Muscle layer of colon (tissue), 2 donors: Measurements from ENCODE around the gene CYP4V2.

ENCODE experiments used
- H3K27ac ChIP-seq: one replicate; pipeline ENCODE4 v1.7.0; 2013; ENCODE audit warnings: low read depth, mild to moderate bottlenecking, low read length, moderate library complexity
- H3K27me3 ChIP-seq, 2 donors: one replicate each; pipeline ENCODE4 v1.7.0; 2013; ENCODE audit warnings: low read length in 2 of 2, mild to moderate bottlenecking in 2 of 2; ENCODE audit not compliant: insufficient read depth in 2 of 2, control insufficient read depth in 1 of 2
- H3K36me3 ChIP-seq: one replicate; pipeline ENCODE4 v1.7.0; 2013; ENCODE audit warnings: mild to moderate bottlenecking, low read length; ENCODE audit not compliant: insufficient read depth
- H3K4me1 ChIP-seq: one replicate; pipeline ENCODE4 v1.7.0; 2013; ENCODE audit warnings: mild to moderate bottlenecking, low read length; ENCODE audit not compliant: insufficient read depth
- H3K4me3 ChIP-seq, 2 donors: one replicate each; pipeline ENCODE4 v1.7.0; 2013; ENCODE audit warnings: low read length in 2 of 2, low read depth in 1 of 2, mild to moderate bottlenecking in 1 of 2, moderate library complexity in 1 of 2
- H3K9ac ChIP-seq: one replicate; pipeline ENCODE4 v1.7.0; 2013; ENCODE audit warnings: low read length
- H3K9me3 ChIP-seq: one replicate; pipeline ENCODE4 v1.7.0; 2013; ENCODE audit warnings: mild to moderate bottlenecking, low read length
- donor health status: abdominal sarcoma.
- donor health status: Adenocarcinoma of cecum.

The CYP4V2 gene

DNA sequence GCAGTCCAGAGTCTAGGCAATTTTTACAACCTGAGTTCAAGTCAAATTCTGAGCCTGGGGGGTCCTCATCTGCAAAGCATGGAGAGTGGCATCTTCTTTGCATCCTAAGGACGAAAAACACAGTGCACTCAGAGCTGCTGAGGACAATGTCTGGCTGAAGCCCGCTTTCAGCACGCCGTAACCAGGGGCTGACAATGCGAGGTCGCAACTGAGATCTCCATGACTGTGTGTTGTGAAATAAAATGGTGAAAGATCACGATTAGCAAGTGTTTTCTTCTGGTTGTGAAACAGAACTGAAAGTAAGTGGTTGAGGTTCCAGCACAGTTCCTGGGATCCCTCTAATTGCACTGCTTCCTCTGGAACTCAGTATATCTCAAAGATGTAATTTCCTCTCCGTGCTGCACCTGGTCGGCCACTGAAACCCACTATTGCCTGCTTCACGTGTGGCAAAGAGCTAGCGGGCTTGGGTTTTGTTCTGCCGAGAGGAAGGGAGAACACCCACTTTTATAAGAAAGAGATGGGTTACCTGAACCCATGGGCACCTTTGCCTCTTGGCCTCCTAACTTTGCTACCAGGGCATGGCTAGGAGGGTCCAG, 66.9 kb downstream of the CYP4V2 start:
- H3K9me3 ChIP-seq = no peaks in the 10 kb centered on the region
- no peak overlapping the region for H3K27ac ChIP-seq
- no peaks in the 10 kb centered on the region for H3K4me1 ChIP-seq
- no peaks in the 10 kb centered on the region for H3K27me3 ChIP-seq
- no peak overlapping the region for H3K4me3 ChIP-seq
- H3K36me3 ChIP-seq = no peaks in the 10 kb centered on the region
- no peak overlapping the region for H3K9ac ChIP-seq

- H3K9ac ChIP-seq = no peak overlapping the region
- H3K4me1 ChIP-seq = no peaks in the 10 kb centered on the region
- H3K27ac ChIP-seq = no peak overlapping the region
- no peaks in the 10 kb centered on the region for H3K9me3 ChIP-seq
- no peaks in the 10 kb centered on the region for H3K27me3 ChIP-seq
- H3K4me3 ChIP-seq = no peak overlapping the region
- H3K36me3 ChIP-seq = no peaks in the 10 kb centered on the region
These were observed 68.7 kb downstream of the CYP4V2 start for GRCh38 chr4:186260117-186260503.
